Amygdala (tissue), 56 donors: Measurements from ENCODE around the gene ZWILCH.
A peak's percentile ranks its signal among the peaks of the same experiment; 100 is the strongest.
"Not testable (repeated sequence)": the region's sequence is repeated elsewhere in the genome, so short reads cannot be mapped to it uniquely, and the experiment has no call there.

Experiments
- DNase-seq, 56 donors: peaks; one replicate each; lab custom pipeline; 2025; lab: John Stamatoyannopoulos, UW

ZWILCH gene

GRCh38 chr15:66484539-66485112, 20.5 kb upstream of the ZWILCH start:
- DNase-seq: no peak

GRCh38 chr15:66486887-66487286, 18.2 kb upstream of the ZWILCH start:
- no peak for DNase-seq

DNA sequence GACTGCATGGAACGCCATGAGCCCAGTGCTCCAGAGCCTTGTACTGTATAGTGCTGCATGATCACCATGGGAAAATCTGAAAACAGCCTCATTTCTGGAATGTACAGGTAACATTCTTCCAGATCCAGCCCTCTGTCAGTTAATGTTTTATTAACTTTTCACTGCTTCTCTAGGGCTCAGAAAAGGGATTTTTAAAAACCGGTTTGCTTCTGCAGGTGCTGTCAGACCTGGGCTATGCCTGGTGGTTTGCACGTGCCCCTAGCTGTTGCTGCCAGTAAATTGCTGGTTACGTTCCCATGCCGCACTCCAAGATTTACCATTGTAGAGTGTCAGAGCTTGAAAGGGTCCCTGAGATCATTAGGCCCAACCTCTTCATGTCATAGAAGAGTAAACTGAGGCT, 16.6 kb upstream of the ZWILCH start:
- no peak for DNase-seq

- DNase-seq: no peak
Observed at GRCh38 chr15:66489179-66489791, 15.8 kb upstream of the ZWILCH start.

- no peak for DNase-seq
Observed at GRCh38 chr15:66491846-66492245, 13.3 kb upstream of the ZWILCH start.

DNA sequence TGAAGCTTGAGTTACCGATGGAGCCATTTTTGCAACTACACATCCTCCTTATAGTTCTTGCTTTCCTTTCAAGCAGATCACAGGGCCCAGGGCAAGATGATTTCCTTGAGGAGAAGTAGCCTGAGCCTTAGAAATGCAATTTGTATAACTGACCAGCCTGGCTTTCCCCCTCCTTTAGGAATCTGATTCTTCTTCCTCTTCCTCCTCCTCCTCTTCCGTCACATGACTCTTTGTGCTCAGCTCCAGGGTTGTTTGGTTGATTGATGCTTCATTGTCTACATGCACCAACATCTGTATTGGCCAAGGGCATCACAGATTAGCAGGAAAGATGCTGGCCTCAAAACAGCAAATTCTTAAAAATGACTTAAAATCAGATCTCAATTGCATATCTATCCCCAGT, 10.9 kb upstream of the ZWILCH start:
- DNase-seq: no peak

DNA sequence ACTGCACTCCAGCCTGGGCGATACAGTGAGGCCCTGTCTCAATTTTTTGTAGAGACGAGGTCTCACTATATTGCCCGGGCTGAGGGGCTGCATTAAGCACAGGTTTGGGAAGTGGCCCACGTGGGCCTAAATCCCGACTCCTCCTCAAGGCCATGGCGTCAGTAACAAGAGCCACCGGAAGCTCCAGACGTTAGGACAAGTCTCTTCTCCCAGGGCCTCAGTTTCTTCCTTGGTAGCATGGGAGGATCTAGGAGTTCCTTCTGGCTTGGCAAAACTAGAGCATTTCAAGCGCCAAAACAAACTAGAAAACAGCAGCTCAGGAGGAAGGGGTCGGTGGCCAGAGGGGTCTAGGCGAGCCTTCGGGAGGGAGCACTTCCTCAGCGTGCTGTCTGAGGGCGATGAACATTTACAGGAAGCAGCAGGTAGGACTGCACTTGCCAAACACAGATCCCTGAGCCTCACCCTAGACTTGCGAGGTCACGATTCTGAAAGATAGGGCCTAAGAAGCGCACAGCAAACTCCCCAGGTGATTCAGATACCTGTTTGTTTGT, 8.1 kb upstream of the ZWILCH start:
- no peak for DNase-seq

- DNase-seq: peak; percentile 63 to 98 (median 87)
Observed at GRCh38 chr15:66497502-66498455, 7.3 kb upstream of the ZWILCH start, which contains the start of gene SNAPC5. SNAPC5 (minus strand) TSS chr15:66497762; CDS start chr15:66497731, 31 bp downstream.

DNA sequence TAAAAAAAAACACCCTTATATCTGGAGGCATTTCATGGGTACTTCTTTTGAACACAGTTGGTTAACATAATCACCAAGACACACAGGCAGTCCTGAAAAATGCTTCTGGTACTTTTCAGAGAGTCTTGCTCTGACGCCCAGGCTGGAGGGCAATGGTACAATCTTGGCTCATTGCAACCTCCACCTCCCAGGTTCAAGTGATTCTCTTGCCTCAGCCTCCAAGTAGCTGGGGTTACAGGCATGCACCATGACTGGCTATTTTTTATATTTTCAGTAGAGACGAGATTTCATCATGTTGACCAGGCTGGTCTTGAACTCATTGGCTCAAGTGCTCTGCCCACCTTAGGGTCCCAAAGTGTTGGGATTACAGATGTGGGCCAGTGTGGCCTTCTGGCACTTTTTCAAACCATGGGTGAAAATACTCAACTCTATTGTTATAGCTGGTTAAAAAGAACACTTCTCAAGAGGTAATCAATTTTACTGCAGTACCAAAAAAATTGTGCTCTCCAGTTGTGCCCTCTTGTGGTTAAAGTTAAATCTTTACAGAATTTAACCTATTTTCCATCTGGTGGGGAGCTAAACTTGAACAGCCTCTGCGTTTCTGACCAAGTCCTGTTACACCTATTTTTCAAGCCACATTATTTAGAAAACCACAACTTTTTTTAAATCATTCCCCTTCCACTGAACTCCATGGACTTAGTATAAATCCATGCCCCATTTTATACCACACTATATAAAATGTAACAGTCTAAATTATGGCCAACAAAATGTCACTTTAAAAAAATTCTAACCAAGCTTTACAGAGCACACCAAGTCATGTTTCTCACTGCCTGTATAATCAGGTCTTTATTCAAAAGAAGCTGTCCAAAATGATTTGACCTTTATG, 6.4 kb upstream of the ZWILCH start:
- no peak for DNase-seq

DNA sequence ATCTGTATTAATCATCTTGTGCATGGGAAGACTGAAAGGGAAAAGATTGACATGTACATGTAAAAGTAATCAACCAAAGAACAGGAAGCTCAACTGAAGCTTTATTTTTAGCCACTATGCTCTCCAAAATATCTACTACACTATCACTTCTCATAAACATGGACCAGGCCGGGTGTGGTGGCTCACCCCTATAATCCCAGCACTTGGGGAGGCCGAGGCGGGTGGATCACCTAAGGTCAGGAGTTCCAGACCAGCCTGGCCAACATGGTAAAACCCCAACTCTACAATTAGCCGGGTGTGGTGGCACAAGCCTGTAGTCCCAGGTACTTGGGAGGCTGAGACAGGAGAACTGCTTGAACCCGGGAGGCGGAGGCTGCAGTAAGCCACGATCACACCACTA, 4.8 kb upstream of the ZWILCH start:
- not testable (repeated sequence) for DNase-seq

DNA sequence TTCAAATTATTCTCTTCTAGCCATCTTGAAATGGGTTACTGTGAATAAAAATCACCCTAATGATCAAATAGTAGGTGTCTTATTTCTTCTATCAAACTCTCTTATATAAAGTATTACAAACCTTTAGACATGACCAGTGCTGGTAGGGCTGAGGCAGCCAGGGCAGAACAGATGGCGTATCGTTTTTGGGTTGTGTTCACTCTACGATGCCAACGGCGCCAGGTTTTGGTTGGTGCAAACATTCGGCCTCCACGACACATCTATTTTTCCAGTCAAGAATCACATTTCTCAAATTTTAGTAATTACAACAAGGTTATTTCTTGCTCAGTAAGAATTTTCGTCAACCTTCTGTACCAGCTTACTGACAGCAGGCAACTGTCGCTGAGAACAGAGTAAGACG, 2.6 kb upstream of the ZWILCH start:
- DNase-seq: no peak

GRCh38 chr15:66503041-66503648, 2.0 kb upstream of the ZWILCH start:
- DNase-seq: not testable (repeated sequence)

- DNase-seq: no peak
Observed at GRCh38 chr15:66503780-66504562, 1.2 kb upstream of the ZWILCH start.

DNA sequence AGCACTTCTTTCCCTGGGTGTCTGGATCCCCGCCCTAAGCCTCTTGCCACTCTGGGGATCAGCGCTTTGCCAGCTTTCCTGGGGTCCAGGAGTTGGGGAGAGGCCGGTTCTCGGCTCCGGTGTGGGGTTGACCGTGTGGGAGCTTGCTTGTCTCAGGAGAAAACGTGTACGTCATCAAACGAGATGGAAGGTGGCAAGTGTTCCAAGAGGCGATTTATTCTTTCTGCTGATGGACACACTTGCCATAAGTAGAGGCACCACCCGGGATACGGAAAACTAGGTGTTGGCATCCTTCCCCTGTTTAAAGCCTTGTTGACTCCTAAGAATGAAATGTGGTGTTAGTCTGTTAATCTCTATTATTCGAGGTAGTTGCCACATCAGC, 295 bp downstream of the ZWILCH start:
- peak in 1 of 56 donors; percentile 58 for DNase-seq

- DNase-seq: no peak
Observed at GRCh38 chr15:66505818-66506217, 692 bp downstream of the ZWILCH start.

- no peak for DNase-seq
Observed at GRCh38 chr15:66508293-66508883, 3.3 kb downstream of the ZWILCH start.

DNA sequence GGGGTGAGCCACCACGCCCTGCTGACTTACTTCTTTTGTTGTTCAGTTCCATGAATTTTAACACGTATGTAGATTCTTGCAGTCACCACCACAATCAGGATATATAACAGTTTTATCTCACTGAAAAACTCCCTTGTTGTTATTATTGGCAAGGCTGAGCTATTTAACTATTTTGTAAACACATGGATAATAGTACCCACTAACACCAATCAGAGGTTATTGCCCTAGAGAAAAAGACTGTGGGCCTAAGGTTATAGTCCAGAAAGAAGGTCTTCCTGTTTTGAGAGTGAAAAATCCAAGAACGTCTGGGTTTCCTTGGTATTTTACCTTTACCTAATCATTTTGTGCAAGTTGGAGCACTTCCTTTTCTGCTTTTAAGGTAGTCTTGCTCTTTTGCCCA, 9.5 kb downstream of the ZWILCH start:
- DNase-seq: no peak

DNA sequence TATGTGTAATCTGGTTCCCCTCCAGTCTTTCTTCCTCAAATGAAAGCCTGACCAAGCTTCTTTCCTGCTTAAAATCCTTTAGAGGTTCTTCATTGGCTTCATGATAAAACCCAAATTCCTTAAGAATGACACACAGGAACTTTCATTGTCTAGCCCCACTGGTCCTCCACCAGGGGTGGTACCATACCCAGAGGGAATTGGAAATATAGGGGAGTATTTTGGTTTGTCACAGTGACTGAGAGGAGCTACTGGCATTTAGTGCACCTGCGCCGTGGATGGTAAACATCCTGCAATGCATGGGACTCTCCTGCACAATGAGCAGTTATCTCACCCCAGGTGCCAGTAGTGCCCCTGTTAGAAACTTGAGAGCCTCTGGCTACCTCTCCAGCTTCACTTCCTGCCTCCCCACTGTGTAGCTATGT, 10.8 kb downstream of the ZWILCH start:
- DNase-seq: no peak
